WERI-Rb-1 (cell line): Measurements from ENCODE around the gene C2orf92.

Experiments
- DNase-seq: peaks from one replicate; pipeline ENCODE4 v3.0.0-alpha.2; 2020
- H3K27ac ChIP-seq: fragments of 250-450 bp; sonication (Bioruptor Pico); 2 replicates; pipeline ENCODE4 v1.5.1; 2020; ENCODE audit warnings: mild to moderate bottlenecking, moderate library complexity
- H3K27me3 ChIP-seq: fragments of 250-450 bp; sonication (Bioruptor Pico); 2 replicates; pipeline ENCODE4 v1.5.1; 2021; ENCODE audit warnings: mild to moderate bottlenecking, low read depth, moderate library complexity; ENCODE audit not compliant: insufficient read depth, severe bottlenecking
- H3K36me3 ChIP-seq: fragments of 250-450 bp; sonication (Bioruptor Pico); 2 replicates; pipeline ENCODE4 v1.5.1; 2020; ENCODE audit warnings: mild to moderate bottlenecking, moderate library complexity
- H3K4me3 ChIP-seq: 2 replicates; pipeline ENCODE4 v1.5.1; 2011; ENCODE audit warnings: low read depth, mild to moderate bottlenecking, control low read depth, low read length
- H3K9me3 ChIP-seq: fragments of 250-450 bp; sonication (Bioruptor Pico); 2 replicates; pipeline ENCODE4 v1.5.1; 2021; ENCODE audit warnings: mild to moderate bottlenecking, moderate library complexity; ENCODE audit not compliant: severe bottlenecking
- CTCF ChIP-seq: IDR thresholded peaks from 2 replicates; pipeline ENCODE4 v1.5.1; 2011; ENCODE audit warnings: low read depth, mild to moderate bottlenecking, control low read depth, inconsistent platforms, low read length

Gene C2orf92

GRCh38 chr2:97739893-97740245 lies 70.4 kb downstream of the C2orf92 start:
- no peaks in the 10 kb centered on the region for H3K9me3 ChIP-seq
- no peaks in the 10 kb centered on the region for H3K27me3 ChIP-seq
- no peak overlapping the region for H3K4me3 ChIP-seq
- H3K27ac ChIP-seq, result peak overlapping the region; percentile 98
- TF ChIP-seq CTCF, result no peak
- H3K36me3 ChIP-seq, result peaks cover 5% of the 10 kb centered on the region
- no peak for DNase-seq

- Histone ChIP-seq H3K27ac (peak overlapping the region; percentile 98), H3K36me3 (peaks cover 5% of the 10 kb centered on the region), H3K27me3 (no peaks in the 10 kb centered on the region), H3K9me3 (no peaks in the 10 kb centered on the region), H3K4me3 (peak overlapping the region; percentile 63)
- peak; percentile 95 for TF ChIP-seq CTCF
- peak; percentile 91 for DNase-seq
Observed at GRCh38 chr2:97740590-97741182, 71.2 kb downstream of the C2orf92 start.

GRCh38 chr2:97741251-97741650 lies 71.7 kb downstream of the C2orf92 start:
- Histone ChIP-seq H3K36me3 (peaks cover 5% of the 10 kb centered on the region), H3K27ac (peak overlapping the region; percentile 98), H3K9me3 (no peaks in the 10 kb centered on the region), H3K4me3 (peak overlapping the region; percentile 63), H3K27me3 (no peaks in the 10 kb centered on the region)
- TF ChIP-seq CTCF, result no peak
- no peak for DNase-seq

- no peaks in the 10 kb centered on the region for H3K9me3 ChIP-seq
Observed at GRCh38 chr2:97741686-97742085, 72.2 kb downstream of the C2orf92 start.

GRCh38 chr2:97742381-97742847 lies 72.9 kb downstream of the C2orf92 start:
- Histone ChIP-seq H3K9me3 (no peaks in the 10 kb centered on the region), H3K4me3 (peak overlapping the region; percentile 63), H3K36me3 (peaks cover 5% of the 10 kb centered on the region), H3K27ac (peak overlapping the region; percentile 98), H3K27me3 (no peaks in the 10 kb centered on the region)
- DNase-seq, result no peak
- TF ChIP-seq CTCF, result no peak

More at GRCh38 chr2:97741686-97742085, 72.2 kb downstream of the C2orf92 start:
- no peak for DNase-seq
- Histone ChIP-seq H3K27me3 (no peaks in the 10 kb centered on the region), H3K27ac (peak overlapping the region; percentile 98), H3K36me3 (peaks cover 5% of the 10 kb centered on the region), H3K4me3 (peak overlapping the region; percentile 63)
- TF ChIP-seq CTCF, result no peak

GRCh38 chr2:97743913-97744312 lies 74.4 kb downstream of the C2orf92 start:
- H3K36me3 ChIP-seq, result peaks cover 5% of the 10 kb centered on the region
- no peak overlapping the region for H3K4me3 ChIP-seq
- H3K9me3 ChIP-seq, result no peaks in the 10 kb centered on the region
- DNase-seq, result no peak
- H3K27ac ChIP-seq, result no peak overlapping the region
- TF ChIP-seq CTCF, result no peak
- H3K27me3 ChIP-seq, result no peaks in the 10 kb centered on the region
